Measurements from ENCODE around the gene CACNA1C. TPM values are rescaled to one million over a fixed set of nuclear protein-coding genes. Genes with fewer than 3 reads are reported as not detected.

Gene CACNA1C
- total RNA-seq, 2 donors from 2014 or later = 0.06 TPM; not detected in 1

DNA sequence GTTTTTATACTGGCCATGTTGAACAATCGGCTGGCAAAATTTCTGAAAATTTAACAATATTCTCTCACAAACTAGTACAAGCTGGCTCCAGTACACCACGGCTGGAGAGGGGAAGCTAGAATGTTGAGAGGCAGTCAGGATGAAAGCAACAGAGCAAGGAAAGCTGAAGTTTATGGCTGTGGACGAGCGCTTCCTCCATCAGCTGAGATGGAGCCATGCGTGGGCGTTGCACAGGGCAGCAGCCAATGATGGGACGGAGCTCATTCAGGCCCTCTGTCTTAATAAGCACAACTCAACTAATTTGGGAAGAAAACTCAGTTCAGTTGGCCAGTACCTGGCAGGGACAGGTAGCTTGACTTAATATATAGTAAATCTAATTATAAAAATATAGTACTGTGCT lies 34.4 kb upstream of the CACNA1C start:
- Mint-ChIP-seq H3K4me1 (ENCODE audit: low read depth in 2 of 2) (peaks cover 0 to 10% of the 10 kb centered on the region in 2 donors), H3K27me3 (peaks cover 23 to 26% of the 10 kb centered on the region in 2 donors), H3K36me3 (no peaks in the 10 kb centered on the region), H3K9me3 (no peaks in the 10 kb centered on the region), H3K27ac (peak overlapping the region in 1 of 2 donors; percentile 61), H3K4me3 (no peak overlapping the region)
- DNase-seq (ENCODE audit: low spot score) = no peak
- ATAC-seq = no peak

DNA sequence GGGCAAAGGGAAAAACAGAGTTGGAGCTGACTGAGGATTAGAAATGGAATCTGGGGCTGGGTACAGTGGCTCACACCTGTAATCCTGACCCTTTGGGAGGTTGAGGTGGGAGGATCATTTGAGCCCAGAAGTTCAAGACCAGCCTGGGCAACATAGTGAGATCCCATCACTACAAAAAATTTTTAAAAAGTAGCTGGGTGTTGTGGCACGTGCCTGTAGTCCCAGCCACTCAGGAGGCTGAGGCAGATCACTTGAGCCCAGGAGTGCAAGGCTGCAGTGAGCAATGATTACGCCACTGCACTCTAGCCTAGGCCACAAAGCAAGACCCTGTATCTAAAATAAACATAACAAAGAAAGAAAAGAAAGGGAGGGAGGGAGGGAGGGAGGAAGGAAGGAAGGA lies 33.7 kb upstream of the CACNA1C start:
- H3K9me3 Mint-ChIP-seq = no peaks in the 10 kb centered on the region
- peaks cover 23 to 26% of the 10 kb centered on the region in 2 donors for H3K27me3 Mint-ChIP-seq
- no peaks in the 10 kb centered on the region for H3K36me3 Mint-ChIP-seq
- H3K4me1 Mint-ChIP-seq (ENCODE audit: low read depth in 2 of 2) = peaks cover 0 to 10% of the 10 kb centered on the region in 2 donors
- no peak overlapping the region for H3K4me3 Mint-ChIP-seq
- H3K27ac Mint-ChIP-seq = no peak overlapping the region
- ATAC-seq (no peak), DNase-seq (ENCODE audit: low spot score) (no peak)

DNA sequence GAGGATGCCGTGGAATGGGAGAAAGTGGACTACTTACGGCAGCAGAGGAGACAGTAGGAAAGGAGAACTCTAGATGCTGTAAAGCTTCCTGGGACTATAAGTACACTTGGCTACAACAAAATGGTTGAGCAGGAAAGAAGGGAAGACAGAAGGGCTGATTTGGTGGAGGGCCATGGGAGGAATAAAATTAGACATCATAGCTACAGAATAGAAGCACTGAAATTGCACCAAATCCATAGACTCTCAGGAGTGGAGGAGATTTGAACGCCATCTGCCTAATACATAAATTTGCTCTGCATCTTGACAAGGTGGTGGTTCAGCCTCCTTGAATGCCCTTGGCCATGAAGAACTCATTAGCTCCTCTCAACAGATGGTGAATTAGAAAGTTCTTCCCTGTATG lies 32.3 kb upstream of the CACNA1C start:
- ATAC-seq = no peak
- H3K9me3 Mint-ChIP-seq = no peaks in the 10 kb centered on the region
- H3K36me3 Mint-ChIP-seq = no peaks in the 10 kb centered on the region
- H3K27me3 Mint-ChIP-seq = peaks cover 23 to 26% of the 10 kb centered on the region in 2 donors
- H3K27ac Mint-ChIP-seq = no peak overlapping the region
- H3K4me1 Mint-ChIP-seq (ENCODE audit: low read depth in 2 of 2) = peaks cover 0 to 10% of the 10 kb centered on the region in 2 donors
- H3K4me3 Mint-ChIP-seq = no peak overlapping the region
- no peak for DNase-seq (ENCODE audit: low spot score)

- Mint-ChIP-seq H3K27me3 (peaks cover 16 to 26% of the 10 kb centered on the region in 2 donors), H3K9me3 (no peaks in the 10 kb centered on the region)
These were observed 29.4 kb upstream of the CACNA1C start for GRCh38 chr12:2023365-2023764.

GRCh38 chr12:2027351-2027750 lies 25.4 kb upstream of the CACNA1C start:
- no peaks in the 10 kb centered on the region for H3K4me1 Mint-ChIP-seq (ENCODE audit: low read depth in 2 of 2)
- H3K9me3 Mint-ChIP-seq = no peaks in the 10 kb centered on the region
- H3K36me3 Mint-ChIP-seq = no peaks in the 10 kb centered on the region
- ATAC-seq (no peak), DNase-seq (ENCODE audit: low spot score) (no peak)
- peaks cover 8 to 14% of the 10 kb centered on the region in 2 donors for H3K27me3 Mint-ChIP-seq
- H3K4me3 Mint-ChIP-seq = no peak overlapping the region
- H3K27ac Mint-ChIP-seq = no peak overlapping the region

More at GRCh38 chr12:2023365-2023764, 29.4 kb upstream of the CACNA1C start:
- no peak overlapping the region for H3K4me3 Mint-ChIP-seq
- no peaks in the 10 kb centered on the region for H3K36me3 Mint-ChIP-seq
- no peak for DNase-seq (ENCODE audit: low spot score)
- ATAC-seq = no peak
- H3K27ac Mint-ChIP-seq = no peak overlapping the region
- H3K4me1 Mint-ChIP-seq (ENCODE audit: low read depth in 2 of 2) = peaks cover 0 to under 1% of the 10 kb centered on the region in 2 donors

- H3K4me3 Mint-ChIP-seq = no peak overlapping the region
- ATAC-seq (no peak), DNase-seq (ENCODE audit: low spot score) (no peak)
- H3K9me3 Mint-ChIP-seq = no peaks in the 10 kb centered on the region
- no peaks in the 10 kb centered on the region for H3K36me3 Mint-ChIP-seq
- peaks cover 19 to 21% of the 10 kb centered on the region in 2 donors for H3K27me3 Mint-ChIP-seq
- H3K27ac Mint-ChIP-seq = no peak overlapping the region
- H3K4me1 Mint-ChIP-seq (ENCODE audit: low read depth in 2 of 2) = peaks cover 4 to 10% of the 10 kb centered on the region in 2 donors
These were observed 22.9 kb upstream of the CACNA1C start for GRCh38 chr12:2029851-2030250.

DNA sequence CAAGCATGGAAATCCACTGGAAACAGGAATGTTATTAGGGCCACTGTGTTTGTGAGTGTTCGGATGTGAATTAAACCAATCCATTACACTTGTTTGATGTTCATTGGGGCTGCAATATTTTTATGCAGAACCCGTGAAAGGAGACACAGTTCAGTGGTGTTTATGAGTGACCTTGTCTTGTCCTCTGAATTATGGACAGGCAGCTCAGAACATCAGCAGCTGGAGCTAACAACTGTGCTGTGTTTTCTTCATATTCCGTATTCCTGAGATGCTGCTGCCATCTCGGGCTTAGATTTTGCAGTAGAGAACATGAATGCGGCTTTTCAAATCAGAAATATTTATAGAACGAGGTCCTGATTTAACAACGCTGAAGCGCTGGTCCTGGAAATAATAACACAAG lies 20.3 kb upstream of the CACNA1C start:
- no peak for ATAC-seq
- DNase-seq (ENCODE audit: low spot score) = no peak
- Mint-ChIP-seq H3K9me3 (no peaks in the 10 kb centered on the region), H3K27ac (no peak overlapping the region), H3K36me3 (no peaks in the 10 kb centered on the region), H3K4me1 (ENCODE audit: low read depth in 2 of 2) (peaks cover 11 to 15% of the 10 kb centered on the region in 2 donors), H3K27me3 (peaks cover 27 to 35% of the 10 kb centered on the region in 2 donors), H3K4me3 (no peak overlapping the region)

DNA sequence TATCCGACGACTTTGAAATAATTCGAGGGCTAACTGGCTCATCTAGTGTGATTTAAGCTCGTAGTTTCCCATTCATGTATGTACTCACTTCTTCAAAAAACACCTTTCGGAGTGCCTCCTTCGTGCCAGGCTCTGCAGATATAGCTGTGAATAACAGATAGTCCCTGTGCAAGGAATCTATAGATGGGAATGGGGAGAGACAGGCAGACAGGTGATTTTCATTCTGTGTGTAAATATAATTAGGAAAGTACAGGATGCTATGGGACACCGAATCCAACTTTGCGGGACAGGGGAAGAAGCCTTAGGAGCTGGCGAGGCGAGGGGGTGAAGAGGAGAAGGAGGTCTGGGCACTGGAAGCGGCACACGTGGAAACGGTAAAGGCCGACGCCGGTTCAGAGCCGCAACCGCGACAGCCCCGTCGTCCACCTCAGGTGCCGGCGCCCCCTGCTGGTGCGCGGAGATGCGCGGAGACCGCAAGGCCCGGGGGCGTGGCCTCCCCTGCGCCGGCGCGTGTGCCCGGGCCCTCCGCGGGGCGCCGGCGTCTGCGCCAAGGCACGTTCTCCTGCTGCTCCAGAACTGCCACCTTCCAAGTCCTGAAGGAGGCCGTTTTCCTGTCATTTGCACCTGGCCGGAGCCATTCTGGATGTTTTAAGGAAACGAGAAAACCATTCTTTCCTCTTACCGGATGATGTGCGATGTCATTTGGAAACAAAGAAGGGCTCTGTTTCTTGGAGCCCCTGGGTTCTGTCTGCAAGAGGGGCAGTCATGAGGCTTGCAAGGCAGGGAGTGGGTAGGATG lies 18.0 kb upstream of the CACNA1C start:
- H3K4me3 Mint-ChIP-seq = peak overlapping the region; percentile 58
- no peaks in the 10 kb centered on the region for H3K36me3 Mint-ChIP-seq
- ATAC-seq = peak; percentile 95 to 97
- peaks cover 11 to 15% of the 10 kb centered on the region in 2 donors for H3K4me1 Mint-ChIP-seq (ENCODE audit: low read depth in 2 of 2)
- peak; percentile 83 for DNase-seq (ENCODE audit: low spot score)
- no peak overlapping the region for H3K27ac Mint-ChIP-seq
- H3K9me3 Mint-ChIP-seq = no peaks in the 10 kb centered on the region
- peaks cover 34 to 50% of the 10 kb centered on the region in 2 donors for H3K27me3 Mint-ChIP-seq

GRCh38 chr12:2035431-2036055 lies 17.2 kb upstream of the CACNA1C start:
- Mint-ChIP-seq H3K27me3 (peaks cover 34 to 56% of the 10 kb centered on the region in 2 donors), H3K36me3 (no peaks in the 10 kb centered on the region), H3K9me3 (no peaks in the 10 kb centered on the region), H3K4me3 (peak overlapping the region; percentile 37), H3K27ac (no peak overlapping the region), H3K4me1 (ENCODE audit: low read depth in 2 of 2) (peaks cover 11 to 15% of the 10 kb centered on the region in 2 donors)
- ATAC-seq = peak in 1 of 2 donors; percentile 18
- no peak for DNase-seq (ENCODE audit: low spot score)

DNA sequence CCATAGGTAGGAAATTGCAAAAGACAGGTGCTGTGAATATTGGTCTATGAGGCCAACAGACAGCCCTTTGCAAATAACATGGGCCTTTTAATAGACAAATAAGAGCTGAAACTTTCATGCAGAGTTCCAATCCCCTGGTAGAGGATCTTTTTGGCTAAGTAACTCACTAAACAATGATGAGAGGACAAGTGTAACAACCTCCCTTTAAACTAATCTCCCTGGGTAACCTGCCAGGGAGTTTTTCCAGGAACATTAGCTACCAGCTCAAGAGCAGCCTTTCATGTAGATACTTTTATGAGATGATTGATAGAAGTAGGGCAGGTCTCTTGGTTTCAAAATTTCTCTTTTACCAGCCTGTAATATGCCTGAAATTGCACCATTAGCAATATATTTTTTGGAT lies 13.8 kb upstream of the CACNA1C start:
- no peaks in the 10 kb centered on the region for H3K9me3 Mint-ChIP-seq
- no peak overlapping the region for H3K27ac Mint-ChIP-seq
- DNase-seq (ENCODE audit: low spot score) = no peak
- H3K36me3 Mint-ChIP-seq = no peaks in the 10 kb centered on the region
- ATAC-seq = no peak
- H3K4me1 Mint-ChIP-seq (ENCODE audit: low read depth in 2 of 2) = peaks cover 9 to 11% of the 10 kb centered on the region in 2 donors
- H3K4me3 Mint-ChIP-seq = no peak overlapping the region
- peaks cover 29 to 48% of the 10 kb centered on the region in 2 donors for H3K27me3 Mint-ChIP-seq

GRCh38 chr12:2043054-2043453 lies 9.7 kb upstream of the CACNA1C start:
- no peaks in the 10 kb centered on the region for H3K4me1 Mint-ChIP-seq (ENCODE audit: low read depth in 2 of 2)
- peaks cover 29 to 52% of the 10 kb centered on the region in 2 donors for H3K27me3 Mint-ChIP-seq
- no peaks in the 10 kb centered on the region for H3K9me3 Mint-ChIP-seq

DNA sequence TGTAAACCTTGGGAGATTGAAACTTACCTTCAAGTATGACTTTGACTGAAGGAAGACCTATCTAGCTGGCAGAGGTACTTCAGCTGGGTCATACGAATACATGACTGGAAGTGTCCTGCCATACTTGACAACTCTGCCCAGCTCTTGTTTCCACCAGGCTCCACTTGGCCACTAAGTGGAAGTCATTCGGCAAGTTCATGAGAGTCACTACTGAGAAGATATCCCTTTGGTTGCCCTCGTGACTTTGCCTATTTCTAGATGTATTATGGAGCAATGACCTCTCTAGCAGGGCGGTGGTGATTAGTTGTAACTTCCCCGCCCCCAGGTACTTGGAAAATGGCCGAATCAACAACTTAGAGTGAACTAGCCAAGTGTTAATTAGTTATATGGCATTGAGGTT lies 8.6 kb upstream of the CACNA1C start:
- Mint-ChIP-seq H3K9me3 (no peaks in the 10 kb centered on the region), H3K27me3 (peaks cover 29 to 58% of the 10 kb centered on the region in 2 donors), H3K27ac (no peak overlapping the region), H3K36me3 (no peaks in the 10 kb centered on the region), H3K4me1 (ENCODE audit: low read depth in 2 of 2) (no peaks in the 10 kb centered on the region), H3K4me3 (no peak overlapping the region)
- DNase-seq (ENCODE audit: low spot score) (no peak), ATAC-seq (no peak)

More at GRCh38 chr12:2043054-2043453, 9.7 kb upstream of the CACNA1C start:
- Mint-ChIP-seq H3K4me3 (no peak overlapping the region), H3K27ac (no peak overlapping the region), H3K36me3 (no peaks in the 10 kb centered on the region)
- DNase-seq (ENCODE audit: low spot score) (no peak), ATAC-seq (no peak)

- Mint-ChIP-seq H3K27me3 (peaks cover 42 to 74% of the 10 kb centered on the region in 2 donors), H3K36me3 (peaks cover 9% of the 10 kb centered on the region), H3K4me1 (ENCODE audit: low read depth in 2 of 2) (peaks cover 6 to 7% of the 10 kb centered on the region in 2 donors), H3K9me3 (no peaks in the 10 kb centered on the region), H3K27ac (no peak overlapping the region), H3K4me3 (no peak overlapping the region)
- ATAC-seq (no peak), DNase-seq (ENCODE audit: low spot score) (no peak)
These were observed 5.8 kb upstream of the CACNA1C start for GRCh38 chr12:2046957-2047356.

DNA sequence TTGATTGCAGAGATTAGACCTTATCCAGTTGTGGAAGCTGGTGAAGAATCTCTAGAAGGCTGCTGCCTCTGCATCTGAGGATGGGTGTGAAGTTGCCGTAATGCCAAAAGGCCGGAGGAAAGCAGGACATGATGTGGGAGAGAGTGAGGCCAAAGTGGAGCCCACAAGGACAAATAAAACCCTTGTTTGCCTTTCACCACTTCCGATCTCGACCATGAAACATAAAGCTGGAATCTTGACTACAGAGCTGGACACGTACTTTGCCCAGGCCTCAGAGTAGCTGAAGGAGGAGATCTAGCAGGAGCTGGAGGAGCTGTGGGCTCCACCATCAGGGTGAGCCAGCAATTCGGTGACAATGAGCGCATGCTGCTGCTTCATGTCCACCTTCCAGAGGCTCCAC lies 5.0 kb upstream of the CACNA1C start:
- Mint-ChIP-seq H3K4me3 (no peak overlapping the region), H3K9me3 (no peaks in the 10 kb centered on the region), H3K36me3 (peaks cover 9% of the 10 kb centered on the region), H3K27ac (no peak overlapping the region), H3K4me1 (ENCODE audit: low read depth in 2 of 2) (peaks cover 6 to 8% of the 10 kb centered on the region in 2 donors), H3K27me3 (peaks cover 38 to 70% of the 10 kb centered on the region in 2 donors)
- no peak for DNase-seq (ENCODE audit: low spot score)
- ATAC-seq = no peak

Measured in natural killer cell treated with Interleukin-12 subunit alpha and Interleukin-12 subunit beta and Interleukin-15 and Interleukin-18, amount 100 ng/mL, for 72 hours (primary cell).